CD4-positive, alpha-beta T cell treated with Interleukin-4 for 4 hours (primary cell): ENCODE measurements around the gene PTPRA.

Experiments used
- DNase-seq: peaks from one replicate; pipeline ENCODE4 v3.0.0-alpha.2; 2020

Gene PTPRA

GRCh38 chr20:3081641-3082040, 208.4 kb downstream of the PTPRA start:
- DNase-seq, result no peak

GRCh38 chr20:3082306-3082951, 209.1 kb downstream of the PTPRA start:
- DNase-seq, result no peak

GRCh38 chr20:3082955-3083952, 210.0 kb downstream of the PTPRA start:
- no peak for DNase-seq

- no peak for DNase-seq
Measured at GRCh38 chr20:3084283-3084985, 211.2 kb downstream of the PTPRA start, which contains the start of gene AVP. AVP (minus strand) TSS chr20:3084724; CDS start chr20:3084674, 50 bp downstream.

- no peak for DNase-seq
Measured at GRCh38 chr20:3084986-3085360, 211.7 kb downstream of the PTPRA start.

- no peak for DNase-seq
Measured at GRCh38 chr20:3085571-3086072, 212.3 kb downstream of the PTPRA start.

GRCh38 chr20:3088031-3088430, 214.8 kb downstream of the PTPRA start:
- DNase-seq, result no peak
